ENCODE results near the gene KDM6A.

- TF ChIP-seq GATA2 (IDR thresholded peaks at IDR 0.05; ENCODE audit: low read depth, low read length) (no peak), GATA3 (IDR thresholded peaks at IDR 0.05; ENCODE audit: low read depth, low read length) (no peak)
Observed at GRCh38 chrX:44971674-44972073, 98.7 kb downstream of the KDM6A start.

Data from SH-SY5Y (cell line).